ENCODE measurements around the gene DAD1.

The DAD1 gene

GRCh38 chr14:22522466-22522957 is 66.5 kb downstream of the DAD1 start:
- no peak for TF ChIP-seq CTCF (IDR thresholded peaks at IDR 0.05)
- Histone ChIP-seq H3K36me3 (no peaks in the 10 kb centered on the region), H3K27ac (peak overlapping the region in 1 of 2 donors; percentile 44), H3K9me3 (no peaks in the 10 kb centered on the region), H3K4me1 (peaks cover 0 to 38% (median 17%) of the 10 kb centered on the region in 4 donors), H3K4me3 (no peak overlapping the region), H3K27me3 (no peaks in the 10 kb centered on the region)
- DNase-seq = no peak
- intact Hi-C loops (cut with DNase I; ENCODE audit: low total_unique reads) = no loop called here

- Histone ChIP-seq H3K27me3 (no peaks in the 10 kb centered on the region), H3K4me1 (peaks cover 0 to 38% (median 18%) of the 10 kb centered on the region in 4 donors), H3K36me3 (no peaks in the 10 kb centered on the region), H3K27ac (peak overlapping the region in 1 of 2 donors; percentile 44), H3K4me3 (no peak overlapping the region), H3K9me3 (no peaks in the 10 kb centered on the region)
- TF ChIP-seq CTCF (IDR thresholded peaks at IDR 0.05) = no peak
- DNase-seq = no peak
- intact Hi-C loops (cut with DNase I; ENCODE audit: low total_unique reads) = no loop called here
Measured at GRCh38 chr14:22521449-22522239, 67.4 kb downstream of the DAD1 start.

GRCh38 chr14:22520796-22521195 is 68.2 kb downstream of the DAD1 start:
- DNase-seq = no peak
- no peaks in the 10 kb centered on the region for H3K36me3 ChIP-seq
- no peak for TF ChIP-seq CTCF (IDR thresholded peaks at IDR 0.05)
- H3K27ac ChIP-seq = peak overlapping the region in 1 of 2 donors; percentile 8
- H3K27me3 ChIP-seq = no peaks in the 10 kb centered on the region
- H3K4me3 ChIP-seq = no peak overlapping the region
- intact Hi-C loops (cut with DNase I; ENCODE audit: low total_unique reads) = no loop called here
- H3K4me1 ChIP-seq = peaks cover 0 to 45% (median 27%) of the 10 kb centered on the region in 4 donors
- no peaks in the 10 kb centered on the region for H3K9me3 ChIP-seq

GRCh38 chr14:22519877-22520685 is 68.9 kb downstream of the DAD1 start:
- no peak for TF ChIP-seq CTCF (IDR thresholded peaks at IDR 0.05)
- no peak overlapping the region for H3K4me3 ChIP-seq
- H3K27me3 ChIP-seq = no peaks in the 10 kb centered on the region
- intact Hi-C loops (cut with DNase I; ENCODE audit: low total_unique reads) = no loop called here
- no peaks in the 10 kb centered on the region for H3K9me3 ChIP-seq
- DNase-seq = no peak
- no peaks in the 10 kb centered on the region for H3K36me3 ChIP-seq
- peak overlapping the region in 1 of 2 donors; percentile 8 for H3K27ac ChIP-seq
- H3K4me1 ChIP-seq = peaks cover 0 to 53% (median 34%) of the 10 kb centered on the region in 4 donors

GRCh38 chr14:22518073-22518472 is 71.0 kb downstream of the DAD1 start:
- Histone ChIP-seq H3K27ac (no peak overlapping the region), H3K27me3 (no peaks in the 10 kb centered on the region), H3K36me3 (no peaks in the 10 kb centered on the region), H3K4me1 (peaks cover 0 to 67% (median 48%) of the 10 kb centered on the region in 4 donors), H3K9me3 (no peaks in the 10 kb centered on the region), H3K4me3 (no peak overlapping the region)
- no peak for TF ChIP-seq CTCF (IDR thresholded peaks at IDR 0.05)
- intact Hi-C loops (cut with DNase I; ENCODE audit: low total_unique reads) = no loop called here
- no peak for DNase-seq
